ENCODE measurements around the gene SSX2IP.
A peak's percentile ranks its signal among the peaks of the same experiment; 100 is the strongest.

SSX2IP gene

GRCh38 chr1:84672080-84672854 lies 18.0 kb downstream of the SSX2IP start:
- no peak for DNase-seq (ENCODE audit: extremely low read depth, insufficient read length)
- no peaks in the 10 kb centered on the region for H3K36me3 ChIP-seq (ENCODE audit: control insufficient read depth, insufficient read depth, low read length)
- H3K27me3 ChIP-seq (replicated peaks; ENCODE audit: control insufficient read depth, insufficient read depth, low read length), result no peaks in the 10 kb centered on the region
- no peak overlapping the region for H3K4me3 ChIP-seq (replicated peaks; ENCODE audit: low read depth, low read length)
- TF ChIP-seq CTCF (IDR thresholded peaks at IDR 0.05; ENCODE audit: insufficient read depth, low read length, poor library complexity, severe bottlenecking), result no peak

- Histone ChIP-seq H3K4me3 (replicated peaks; ENCODE audit: low read depth, low read length) (no peak overlapping the region), H3K27me3 (replicated peaks; ENCODE audit: control insufficient read depth, insufficient read depth, low read length) (no peaks in the 10 kb centered on the region), H3K36me3 (ENCODE audit: control insufficient read depth, insufficient read depth, low read length) (no peaks in the 10 kb centered on the region)
- DNase-seq (ENCODE audit: extremely low read depth, insufficient read length), result no peak
- TF ChIP-seq CTCF (IDR thresholded peaks at IDR 0.05; ENCODE audit: insufficient read depth, low read length, poor library complexity, severe bottlenecking), result no peak
Measured at GRCh38 chr1:84669831-84670230, 20.4 kb downstream of the SSX2IP start.

- Histone ChIP-seq H3K27me3 (replicated peaks; ENCODE audit: control insufficient read depth, insufficient read depth, low read length) (no peaks in the 10 kb centered on the region), H3K4me3 (replicated peaks; ENCODE audit: low read depth, low read length) (no peak overlapping the region), H3K36me3 (ENCODE audit: control insufficient read depth, insufficient read depth, low read length) (no peaks in the 10 kb centered on the region)
- no peak for DNase-seq (ENCODE audit: extremely low read depth, insufficient read length)
- peak; percentile 19 for TF ChIP-seq CTCF (IDR thresholded peaks at IDR 0.05; ENCODE audit: insufficient read depth, low read length, poor library complexity, severe bottlenecking)
Measured at GRCh38 chr1:84668185-84668584, 22.1 kb downstream of the SSX2IP start.

GRCh38 chr1:84665703-84666317 lies 24.5 kb downstream of the SSX2IP start:
- H3K4me3 ChIP-seq (replicated peaks; ENCODE audit: low read depth, low read length), result no peak overlapping the region
- TF ChIP-seq CTCF (IDR thresholded peaks at IDR 0.05; ENCODE audit: insufficient read depth, low read length, poor library complexity, severe bottlenecking), result no peak
- no peaks in the 10 kb centered on the region for H3K36me3 ChIP-seq (ENCODE audit: control insufficient read depth, insufficient read depth, low read length)
- no peaks in the 10 kb centered on the region for H3K27me3 ChIP-seq (replicated peaks; ENCODE audit: control insufficient read depth, insufficient read depth, low read length)
- no peak for DNase-seq (ENCODE audit: extremely low read depth, insufficient read length)

GRCh38 chr1:84653130-84653677 lies 37.1 kb downstream of the SSX2IP start:
- DNase-seq (ENCODE audit: extremely low read depth, insufficient read length), result no peak
- H3K27me3 ChIP-seq (replicated peaks; ENCODE audit: control insufficient read depth, insufficient read depth, low read length), result no peaks in the 10 kb centered on the region
- TF ChIP-seq CTCF (IDR thresholded peaks at IDR 0.05; ENCODE audit: insufficient read depth, low read length, poor library complexity, severe bottlenecking), result no peak
- H3K36me3 ChIP-seq (ENCODE audit: control insufficient read depth, insufficient read depth, low read length), result no peaks in the 10 kb centered on the region
- H3K4me3 ChIP-seq (replicated peaks; ENCODE audit: low read depth, low read length), result no peak overlapping the region
